ENCODE measurements around the gene SPINK14.

DNA sequence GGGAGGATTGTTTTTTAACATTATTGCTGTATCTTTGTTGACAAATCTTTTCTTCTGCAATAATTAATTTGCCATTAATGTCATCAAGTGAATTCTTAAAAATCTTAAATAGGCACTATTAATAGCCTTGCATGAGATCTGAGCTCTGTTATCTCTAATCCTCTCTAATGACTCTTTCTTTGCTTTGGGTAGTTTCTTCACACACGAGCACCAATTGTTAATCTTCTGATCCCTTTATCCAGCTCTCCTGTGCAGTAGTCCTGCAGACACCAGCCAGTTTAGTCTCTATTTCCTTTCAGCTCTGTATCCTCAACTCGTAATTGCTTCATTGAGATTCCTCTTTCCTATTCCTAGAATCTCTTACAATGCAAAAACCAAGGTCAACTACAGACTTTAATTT lies 8.1 kb downstream of the SPINK14 start:
- TF ChIP-seq, protein P1, sequence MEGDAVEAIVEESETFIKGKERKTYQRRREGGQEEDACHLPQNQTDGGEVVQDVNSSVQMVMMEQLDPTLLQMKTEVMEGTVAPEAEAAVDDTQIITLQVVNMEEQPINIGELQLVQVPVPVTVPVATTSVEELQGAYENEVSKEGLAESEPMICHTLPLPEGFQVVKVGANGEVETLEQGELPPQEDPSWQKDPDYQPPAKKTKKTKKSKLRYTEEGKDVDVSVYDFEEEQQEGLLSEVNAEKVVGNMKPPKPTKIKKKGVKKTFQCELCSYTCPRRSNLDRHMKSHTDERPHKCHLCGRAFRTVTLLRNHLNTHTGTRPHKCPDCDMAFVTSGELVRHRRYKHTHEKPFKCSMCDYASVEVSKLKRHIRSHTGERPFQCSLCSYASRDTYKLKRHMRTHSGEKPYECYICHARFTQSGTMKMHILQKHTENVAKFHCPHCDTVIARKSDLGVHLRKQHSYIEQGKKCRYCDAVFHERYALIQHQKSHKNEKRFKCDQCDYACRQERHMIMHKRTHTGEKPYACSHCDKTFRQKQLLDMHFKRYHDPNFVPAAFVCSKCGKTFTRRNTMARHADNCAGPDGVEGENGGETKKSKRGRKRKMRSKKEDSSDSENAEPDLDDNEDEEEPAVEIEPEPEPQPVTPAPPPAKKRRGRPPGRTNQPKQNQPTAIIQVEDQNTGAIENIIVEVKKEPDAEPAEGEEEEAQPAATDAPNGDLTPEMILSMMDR (IDR thresholded peaks at IDR 0.05), result no peak
- no peak for TF ChIP-seq POLR2A (IDR thresholded peaks at IDR 0.05)
